Endothelial cell of umbilical vein (primary cell): Measurements from ENCODE around the gene CTIF. TPM values are rescaled to one million over a fixed set of nuclear protein-coding genes. Genes with fewer than 3 reads are reported as not detected.

ENCODE experiments used
- BruUV-seq: library from RNA; stranded (reverse); fragments of 400-500 nt; replicated peaks from 2 replicates; lab custom pipeline; 2021; lab: Mats Ljungman, UMichigan
- CTCF ChIA-PET: fragments of 300-600, 350-600 bp; sonication (Branson Sonifier 250); formaldehyde crosslinking; loops from one replicate; lab custom pipeline; 2021; ENCODE audit warnings: antibody characterized with exemption, inconsistent platforms; lab: Charles Lee
- POLR2A ChIA-PET: fragments of 300-600, 350-600 bp; sonication (Branson Sonifier 250); formaldehyde crosslinking; loops from one replicate; lab custom pipeline; 2021; ENCODE audit warnings: antibody characterized with exemption, inconsistent platforms; lab: Charles Lee
- DNase-seq: peaks from one replicate; pipeline ENCODE4 v3.0.0-alpha.2; 2011; ENCODE audit warnings: low read depth, low spot score
- FAIRE-seq: peaks from 2 replicates; lab custom pipeline; 2011; peaks lifted over from hg19 to GRCh38; lab: Jason Lieb, UNC
- H2AFZ ChIP-seq: 2 replicates; pipeline ENCODE4 v1.6.0; 2012; ENCODE audit warnings: low read depth, low read length, control low read depth, inconsistent platforms
- H3K27ac ChIP-seq: 2 replicates; pipeline ENCODE4 v1.5.1; 2011; ENCODE audit warnings: low read depth, mild to moderate bottlenecking, control low read depth, low read length, moderate library complexity; ENCODE audit not compliant: insufficient read depth
- H3K27me3 ChIP-seq, 2 experiments: 2 replicates each; pipeline versions ENCODE4 v1.6.0 to v1.6.1; 2011; ENCODE audit warnings: low read length in 2 of 2, mixed read lengths in 1 of 2; ENCODE audit not compliant: control insufficient read depth in 2 of 2, insufficient read depth in 2 of 2
- H3K36me3 ChIP-seq, 2 experiments: 2 replicates in 1 of 2; 3 replicates in 1 of 2; pipeline ENCODE4 v1.5.1; 2011; ENCODE audit warnings: low read length in 2 of 2, mild to moderate bottlenecking in 1 of 2, moderate library complexity in 1 of 2; ENCODE audit not compliant: control insufficient read depth in 2 of 2, insufficient read depth in 2 of 2; ENCODE audit errors: extremely low read depth in 1 of 2
- H3K4me1 ChIP-seq: 3 replicates; pipeline ENCODE4 v1.5.1; 2011; ENCODE audit warnings: mild to moderate bottlenecking, low read length; ENCODE audit not compliant: control insufficient read depth, insufficient read depth; ENCODE audit errors: extremely low read depth
- H3K4me2 ChIP-seq: 2 replicates; pipeline ENCODE4 v1.6.1; 2011; ENCODE audit warnings: low read length, control low read depth, mixed read lengths; ENCODE audit not compliant: insufficient read depth
- H3K4me3 ChIP-seq, 3 experiments: fragments of 200-600 bp in 1 of 3; sonication (generic), shearing (Covaris generic) in 1 of 3; replicated peaks in 1 of 3; 2 replicates each; pipeline ENCODE4 v1.5.1; 2011 to 2016; ENCODE audit warnings: control low read depth in 3 of 3, low read length in 3 of 3, mild to moderate bottlenecking in 2 of 3, inconsistent platforms in 1 of 3, low read depth in 1 of 3, moderate library complexity in 1 of 3; ENCODE audit not compliant: insufficient read depth in 1 of 3
- H3K79me2 ChIP-seq: 2 replicates; pipeline ENCODE4 v1.6.0; 2012; ENCODE audit warnings: low read length, inconsistent platforms; ENCODE audit not compliant: control insufficient read depth, insufficient read depth
- H3K9ac ChIP-seq: replicated peaks from 2 replicates; pipeline ENCODE3; 2011; ENCODE audit warnings: low read length, control low read depth; ENCODE audit not compliant: insufficient read depth; ENCODE audit errors: extremely low read depth
- H3K9me1 ChIP-seq: replicated peaks from 3 replicates; pipeline ENCODE4 v1.6.0; 2011; ENCODE audit warnings: mild to moderate bottlenecking, low read length; ENCODE audit not compliant: control insufficient read depth, insufficient read depth; ENCODE audit errors: extremely low read depth
- H3K9me3 ChIP-seq: replicated peaks from 2 replicates; pipeline ENCODE4 v1.5.1; 2012; ENCODE audit warnings: low read length, inconsistent platforms; ENCODE audit not compliant: control insufficient read depth, insufficient read depth
- H4K20me1 ChIP-seq: replicated peaks from 2 replicates; pipeline ENCODE3; 2011; ENCODE audit warnings: mild to moderate bottlenecking, low read length; ENCODE audit not compliant: control insufficient read depth, insufficient read depth; ENCODE audit errors: extremely low read depth
- EZH2 ChIP-seq: IDR thresholded peaks from 2 replicates; pipeline ENCODE4 v1.6.1; 2012; ENCODE audit warnings: borderline replicate concordance, low read depth, mild to moderate bottlenecking, moderate library complexity, low read length, inconsistent platforms; ENCODE audit not compliant: severe bottlenecking
- FOS ChIP-seq: IDR thresholded peaks from 2 replicates; pipeline ENCODE4 v1.6.1; 2011; ENCODE audit warnings: mild to moderate bottlenecking, low read length, moderate library complexity, borderline replicate concordance; ENCODE audit not compliant: insufficient read depth
- GATA2 ChIP-seq: IDR thresholded peaks from 2 replicates; pipeline ENCODE4 v1.7.0; 2011; ENCODE audit warnings: low read depth, mild to moderate bottlenecking, moderate library complexity, mixed read lengths, low read length; ENCODE audit not compliant: insufficient read length, insufficient read depth
- JUN ChIP-seq: IDR thresholded peaks from 2 replicates; pipeline ENCODE4 v1.6.1; 2011; ENCODE audit warnings: borderline replicate concordance, low read depth; ENCODE audit not compliant: insufficient read length, insufficient read depth
- MYC ChIP-seq: IDR thresholded peaks from one replicate; pipeline ENCODE4 v1.6.1; 2011; ENCODE audit warnings: mild to moderate bottlenecking, low read depth, low read length
- POLR2A ChIP-seq: IDR thresholded peaks from 2 replicates; pipeline ENCODE4 v1.6.1; 2012; ENCODE audit warnings: low read depth, mild to moderate bottlenecking, control low read depth, low read length
- POLR2AphosphoS5 ChIP-seq: IDR thresholded peaks from 2 replicates; pipeline ENCODE4 v1.6.1; 2012; ENCODE audit warnings: low read depth, mild to moderate bottlenecking, control low read depth, low read length, moderate library complexity; ENCODE audit not compliant: insufficient read depth
- dilution Hi-C: fragments of 300-500 bp; cut with MboI; formaldehyde crosslinking; loops from one replicate; pipeline ENCODE4 v1.15.0; 2019; ENCODE audit warnings: low sequenced_read_pairs; ENCODE audit not compliant: extremely low pct_ligation_motif_present
- intact Hi-C: fragments of 100-400 bp; cut with micrococcal nuclease; formaldehyde crosslinking; loops from one replicate; pipeline ENCODE4 v1.10.0; 2022
- polyA plus RNA-seq, 4 experiments: library from polyadenylated mRNA; depleted of rRNA in 3 of 4; stranded (reverse) in 3 of 4; unstranded in 1 of 4; fragments of >200 nt; gene quantifications; 2 replicates each; pipeline versions ENCODE4 v1.2.1 to v1.2.3, GENCODE V29; 2011 to 2012; ENCODE audit warnings: missing spikeins in 1 of 4
- total RNA-seq: library from RNA; stranded (reverse); gene quantifications from 2 replicates; pipeline ENCODE4 v1.2.3, GENCODE V29; 2021
- TF ChIP-seq, protein P1 (sequence below): IDR thresholded peaks from 2 replicates; pipeline ENCODE4 v1.6.1; 2011; ENCODE audit not compliant: insufficient read depth, insufficient read length
- TF ChIP-seq, protein P2 (sequence below), 2 donors: IDR thresholded peaks; 1 replicate in 1 of 2; 2 replicates in 1 of 2; pipeline ENCODE4 v1.5.1; 2011; ENCODE audit warnings: low read length in 2 of 2, mild to moderate bottlenecking in 2 of 2, moderate library complexity in 2 of 2, control low read depth in 1 of 2, inconsistent platforms in 1 of 2, low read depth in 1 of 2; ENCODE audit not compliant: insufficient read depth in 1 of 2; ENCODE audit errors: extremely low read depth in 1 of 2

The CTIF gene
- total and polyA plus RNA-seq, 2 donors (not counting 3 experiments of a cell fraction or from before 2014, with no cell fraction given) = 20.9 to 57.7 TPM

- FAIRE-seq (no peak), DNase-seq (no peak)
- Histone ChIP-seq H3K4me1 (peaks cover 22% of the 10 kb centered on the region), H3K4me3 (no peak overlapping the region), H3K9ac (no peak overlapping the region), H3K36me3 (peaks cover 0 to 2% of the 10 kb centered on the region in 2 experiments), H4K20me1 (no peaks in the 10 kb centered on the region), H3K9me3 (no peaks in the 10 kb centered on the region), H3K9me1 (no peaks in the 10 kb centered on the region), H3K27ac (no peak overlapping the region), H2AFZ (no peak overlapping the region), H3K79me2 (peaks cover 21% of the 10 kb centered on the region), H3K4me2 (no peak overlapping the region), H3K27me3 (no peaks in the 10 kb centered on the region)
- intact Hi-C loops (loop anchor here (10.0 kb wide), 2 partner anchors 614 to 916 kb away; partner anchors contain the start of genes DYM and SMAD2), dilution Hi-C loops (no loop called here)
- CTCF ChIA-PET = interaction anchor here (1.6 kb wide), 1 partner anchor 11 kb away, joined by 4 read pairs; no protein-coding TSS in a partner anchor
- BruUV-seq = no TSS peak
- POLR2A ChIA-PET = no interaction called here
- TF ChIP-seq, protein P1, sequence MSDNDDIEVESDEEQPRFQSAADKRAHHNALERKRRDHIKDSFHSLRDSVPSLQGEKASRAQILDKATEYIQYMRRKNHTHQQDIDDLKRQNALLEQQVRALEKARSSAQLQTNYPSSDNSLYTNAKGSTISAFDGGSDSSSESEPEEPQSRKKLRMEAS = no peak
- TF ChIP-seq EZH2 = no peak
- no peak for TF ChIP-seq POLR2AphosphoS5
- no peak for TF ChIP-seq GATA2
- no peak for TF ChIP-seq FOS
- no peak for TF ChIP-seq MYC
- TF ChIP-seq JUN = no peak
- TF ChIP-seq POLR2A = no peak
- TF ChIP-seq, protein P2, sequence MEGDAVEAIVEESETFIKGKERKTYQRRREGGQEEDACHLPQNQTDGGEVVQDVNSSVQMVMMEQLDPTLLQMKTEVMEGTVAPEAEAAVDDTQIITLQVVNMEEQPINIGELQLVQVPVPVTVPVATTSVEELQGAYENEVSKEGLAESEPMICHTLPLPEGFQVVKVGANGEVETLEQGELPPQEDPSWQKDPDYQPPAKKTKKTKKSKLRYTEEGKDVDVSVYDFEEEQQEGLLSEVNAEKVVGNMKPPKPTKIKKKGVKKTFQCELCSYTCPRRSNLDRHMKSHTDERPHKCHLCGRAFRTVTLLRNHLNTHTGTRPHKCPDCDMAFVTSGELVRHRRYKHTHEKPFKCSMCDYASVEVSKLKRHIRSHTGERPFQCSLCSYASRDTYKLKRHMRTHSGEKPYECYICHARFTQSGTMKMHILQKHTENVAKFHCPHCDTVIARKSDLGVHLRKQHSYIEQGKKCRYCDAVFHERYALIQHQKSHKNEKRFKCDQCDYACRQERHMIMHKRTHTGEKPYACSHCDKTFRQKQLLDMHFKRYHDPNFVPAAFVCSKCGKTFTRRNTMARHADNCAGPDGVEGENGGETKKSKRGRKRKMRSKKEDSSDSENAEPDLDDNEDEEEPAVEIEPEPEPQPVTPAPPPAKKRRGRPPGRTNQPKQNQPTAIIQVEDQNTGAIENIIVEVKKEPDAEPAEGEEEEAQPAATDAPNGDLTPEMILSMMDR (IDR thresholded peaks at IDR 0.05; ENCODE audit: extremely low read depth in 1 of 2, insufficient read depth in 1 of 2, low read depth in 1 of 2, low read length in 2 of 2) = no peak
Measured at GRCh38 chr18:48548921-48549320, 10.1 kb downstream of the CTIF start.
